Heart left ventricle (tissue), 13 donors: ENCODE measurements around the gene CGB5.

Experiments
- CTCF ChIP-seq, 12 donors: fragments of 200-600 bp; sonication (generic) in 4 of 12; IDR thresholded peaks; one replicate each; pipeline versions ENCODE4 v1.5.0 to v1.8.0; 2018 to 2022; ENCODE audit warnings: antibody characterized with exemption in 12 of 12, mild to moderate bottlenecking in 5 of 12
- POLR2A ChIP-seq, 2 donors: fragments of 450-650 bp; IDR thresholded peaks; one replicate each; pipeline ENCODE4 v1.6.1; 2017; ENCODE audit warnings: antibody characterized with exemption in 2 of 2, mild to moderate bottlenecking in 2 of 2, moderate library complexity in 2 of 2
- donor health status: ischemic (EF 13 %, LVEDD 7.1; RV severe dilation, severe dysfunction).
- donor health status: DM: no; HTN: yes; CAD: no.
- donor health status: DM: no; HTN: no; CAD: no.
- donor health status: ischemic (EF 25% LVEDD 6.9; RV normal size, moderate dysfunction).
- donor health status: ischemic (EF 25% LVEDD 5.7; RV mildly dilated, moderate dysfunction).
- donor health status: ischemic (EF 35%, LVEDD 5.7; RV mildly dilated, moderate dysfunction).
- donor health status: nonischemic (EF 11% LVEDD 7.7; RV severe dilation, severe dysfunction).
- donor health status: DM: yes; HTN: yes; CAD: no.
- donor health status: PGD.
- donor health status: ischemic (EF 29% LVEDD 5.4; RV normal size, mild dysfunction).
- donor health status: nonischemic (EF 23%, LVEDD 6.1; RV moderate dilation, normal function).

- TF ChIP-seq CTCF (IDR thresholded peaks at IDR 0.05), result no peak
- TF ChIP-seq POLR2A (IDR thresholded peaks at IDR 0.05), result no peak
These were observed 29.4 kb upstream of the CGB5 start for GRCh38 chr19:49014123-49014869.
